Astrocyte of the spinal cord (primary cell): ENCODE data around the gene TBC1D14.

Source experiments
- DNase-seq: peaks from one replicate; pipeline ENCODE4 v3.0.0; 2011; ENCODE audit warnings: low read depth, low spot score
- H3K4me3 ChIP-seq: 2 replicates; pipeline ENCODE4 v1.5.1; 2011; ENCODE audit warnings: low read depth, mild to moderate bottlenecking, low read length, moderate library complexity
- CTCF ChIP-seq: IDR thresholded peaks from 2 replicates; pipeline ENCODE4 v1.5.1; 2012; ENCODE audit warnings: low read depth, mild to moderate bottlenecking, low read length, inconsistent platforms
- in situ Hi-C: cut with HindIII; loops from 2 replicates; pipeline ENCODE4 v1.10.0; 2017; ENCODE audit warnings: low sequenced_read_pairs

Gene TBC1D14

GRCh38 chr4:6964858-6965257 is 55.2 kb downstream of the TBC1D14 start:
- no peak for DNase-seq
- H3K4me3 ChIP-seq: no peak overlapping the region
- no peak for TF ChIP-seq CTCF
- in situ Hi-C loops: no loop called here

GRCh38 chr4:6965329-6965728 is 55.7 kb downstream of the TBC1D14 start:
- no peak overlapping the region for H3K4me3 ChIP-seq
- DNase-seq: no peak
- TF ChIP-seq CTCF: no peak
- in situ Hi-C loops: no loop called here

- in situ Hi-C loops: no loop called here
- no peak for TF ChIP-seq CTCF
- DNase-seq: no peak
- no peak overlapping the region for H3K4me3 ChIP-seq
These were observed 58.3 kb downstream of the TBC1D14 start for GRCh38 chr4:6967846-6968340.

- TF ChIP-seq CTCF: no peak
- DNase-seq: no peak
- in situ Hi-C loops: no loop called here
- H3K4me3 ChIP-seq: no peak overlapping the region
These were observed 58.9 kb downstream of the TBC1D14 start for GRCh38 chr4:6968496-6968895.

GRCh38 chr4:6969826-6970800 is 60.5 kb downstream of the TBC1D14 start:
- no peak for TF ChIP-seq CTCF
- H3K4me3 ChIP-seq: no peak overlapping the region
- no peak for DNase-seq
- in situ Hi-C loops: no loop called here

GRCh38 chr4:6971536-6972374 is 62.1 kb downstream of the TBC1D14 start:
- DNase-seq: no peak
- no peak for TF ChIP-seq CTCF
- in situ Hi-C loops: no loop called here
- no peak overlapping the region for H3K4me3 ChIP-seq
